Stimulated activated CD4-positive, alpha-beta T cell treated with anti-CD3 and anti-CD28 coated beads, Interleukin-2, amount 100 ng/mL, for 48 hours (primary cell): ENCODE data around the gene NOXA1.
"Not testable (repeated sequence)": the region's sequence is repeated elsewhere in the genome, so short reads cannot be mapped to it uniquely, and the experiment has no call there.

Source experiments
- DNase-seq, 2 donors: peaks; one replicate each; pipeline ENCODE4 v3.0.0-alpha.2; 2020

Gene NOXA1

GRCh38 chr9:137466389-137467085 lies 43.3 kb downstream of the NOXA1 start:
- not testable (repeated sequence) for DNase-seq

- no peak for DNase-seq
These were observed 44.0 kb downstream of the NOXA1 start for GRCh38 chr9:137467161-137467581.

- DNase-seq, result no peak
These were observed 44.7 kb downstream of the NOXA1 start for GRCh38 chr9:137467896-137468295.

- DNase-seq, result no peak
These were observed 47.6 kb downstream of the NOXA1 start for GRCh38 chr9:137470785-137471184.

GRCh38 chr9:137474271-137474670 lies 51.1 kb downstream of the NOXA1 start:
- DNase-seq, result no peak

GRCh38 chr9:137475666-137476065 lies 52.5 kb downstream of the NOXA1 start:
- no peak for DNase-seq

DNA sequence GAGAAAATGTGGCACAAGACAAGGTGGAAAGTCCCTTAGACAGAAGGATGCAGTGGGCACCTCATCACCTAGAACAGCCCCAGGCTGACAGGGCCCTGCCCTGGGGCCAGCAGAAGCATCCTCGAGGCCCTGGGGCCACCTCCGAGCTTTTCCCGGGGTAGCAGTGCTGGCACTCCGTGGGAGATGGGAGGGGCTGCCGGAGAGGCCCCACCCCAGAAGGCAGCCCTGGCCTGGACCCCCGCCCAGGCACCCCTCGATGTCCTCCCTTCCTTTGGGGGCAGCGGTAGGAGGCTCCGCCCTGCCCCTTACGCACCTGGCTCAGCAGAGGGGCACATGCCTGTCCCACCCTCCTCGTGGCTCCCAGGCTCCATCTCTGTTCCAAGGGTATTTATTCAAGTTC lies 53.7 kb downstream of the NOXA1 start:
- no peak for DNase-seq

DNA sequence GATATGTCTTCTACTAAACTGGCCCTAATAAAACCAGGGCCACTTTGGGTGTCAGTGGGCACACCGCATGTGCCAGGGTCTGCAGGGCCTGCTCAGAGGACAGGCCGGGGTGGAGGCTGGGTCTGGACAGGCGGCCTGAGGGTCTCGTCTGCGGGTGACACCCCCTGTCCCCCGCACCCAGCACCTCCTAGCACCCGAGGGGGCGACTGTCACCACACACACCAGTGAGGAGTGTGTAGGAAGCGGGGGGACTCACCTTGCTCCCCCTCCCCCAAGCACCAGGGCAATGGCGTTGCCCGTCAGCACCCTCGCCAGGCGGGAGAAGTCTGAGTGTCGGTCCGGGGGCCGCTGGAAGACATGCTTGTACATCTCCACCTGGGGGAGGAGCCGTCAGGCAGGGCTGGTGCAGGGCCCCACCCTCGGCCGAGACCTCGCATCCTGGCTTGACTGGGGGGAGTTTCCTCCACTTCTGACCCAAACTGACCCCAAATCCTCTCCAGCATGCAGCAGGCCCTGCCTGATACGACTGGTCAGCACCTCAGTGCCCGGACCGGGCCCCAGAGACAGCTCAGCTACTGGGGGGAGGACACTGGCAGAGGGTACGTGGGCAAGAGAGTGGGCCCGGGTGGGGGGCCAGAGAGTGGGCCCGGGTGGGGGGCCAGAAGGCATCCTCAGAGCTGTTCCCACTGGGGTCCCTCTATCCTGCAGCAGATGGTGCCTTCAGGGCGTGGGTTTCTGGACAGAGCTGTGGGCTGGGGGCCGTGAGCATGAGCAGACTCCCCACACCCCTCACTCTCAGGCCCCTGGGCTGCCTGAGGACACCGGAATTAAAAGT lies 54.8 kb downstream of the NOXA1 start:
- DNase-seq, result no peak

GRCh38 chr9:137478613-137478961 lies 55.4 kb downstream of the NOXA1 start:
- DNase-seq, result no peak

DNA sequence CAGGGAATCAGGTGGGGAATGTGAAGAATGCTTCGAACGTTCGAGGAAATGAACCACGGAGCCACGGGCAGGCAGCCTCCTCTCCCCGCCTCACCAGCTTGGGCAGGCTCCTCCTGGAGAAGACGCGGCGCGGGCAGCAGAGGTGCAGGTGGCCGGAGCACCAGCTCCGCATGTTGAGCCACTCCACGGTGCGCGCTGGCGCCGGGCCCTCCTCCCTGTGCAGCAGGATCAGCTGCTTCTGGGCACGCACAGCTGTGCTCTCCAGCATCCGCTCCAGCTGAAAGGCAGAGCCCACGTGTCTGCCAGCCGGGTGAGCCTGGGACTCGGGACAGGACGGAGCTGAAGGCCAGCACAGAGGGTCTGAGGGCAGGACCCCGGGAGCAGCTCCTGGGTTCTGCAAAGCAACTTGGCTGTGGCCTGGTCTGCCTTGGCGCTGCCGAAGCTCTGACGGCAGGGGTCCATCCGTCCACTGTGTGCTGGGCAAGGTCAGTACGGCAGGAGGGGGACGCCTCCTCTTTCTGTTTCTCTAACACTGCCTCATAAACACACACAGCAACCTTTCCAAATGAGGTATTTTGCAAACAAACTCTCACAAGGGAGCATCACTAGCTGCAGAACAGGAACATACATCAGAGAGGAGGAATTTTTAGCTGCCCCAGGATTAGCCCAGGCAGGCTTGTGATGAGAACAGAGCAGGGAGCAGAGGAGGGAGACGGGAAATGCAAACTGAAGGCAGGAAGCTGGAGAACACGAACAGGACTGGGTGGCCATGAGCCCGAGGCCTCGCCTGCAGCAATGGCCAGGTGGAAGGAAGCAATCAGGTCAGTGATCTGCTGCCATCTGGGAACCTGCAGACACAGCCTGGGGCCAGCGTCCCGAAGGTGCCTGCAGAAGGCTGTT lies 56.0 kb downstream of the NOXA1 start:
- no peak for DNase-seq

DNA sequence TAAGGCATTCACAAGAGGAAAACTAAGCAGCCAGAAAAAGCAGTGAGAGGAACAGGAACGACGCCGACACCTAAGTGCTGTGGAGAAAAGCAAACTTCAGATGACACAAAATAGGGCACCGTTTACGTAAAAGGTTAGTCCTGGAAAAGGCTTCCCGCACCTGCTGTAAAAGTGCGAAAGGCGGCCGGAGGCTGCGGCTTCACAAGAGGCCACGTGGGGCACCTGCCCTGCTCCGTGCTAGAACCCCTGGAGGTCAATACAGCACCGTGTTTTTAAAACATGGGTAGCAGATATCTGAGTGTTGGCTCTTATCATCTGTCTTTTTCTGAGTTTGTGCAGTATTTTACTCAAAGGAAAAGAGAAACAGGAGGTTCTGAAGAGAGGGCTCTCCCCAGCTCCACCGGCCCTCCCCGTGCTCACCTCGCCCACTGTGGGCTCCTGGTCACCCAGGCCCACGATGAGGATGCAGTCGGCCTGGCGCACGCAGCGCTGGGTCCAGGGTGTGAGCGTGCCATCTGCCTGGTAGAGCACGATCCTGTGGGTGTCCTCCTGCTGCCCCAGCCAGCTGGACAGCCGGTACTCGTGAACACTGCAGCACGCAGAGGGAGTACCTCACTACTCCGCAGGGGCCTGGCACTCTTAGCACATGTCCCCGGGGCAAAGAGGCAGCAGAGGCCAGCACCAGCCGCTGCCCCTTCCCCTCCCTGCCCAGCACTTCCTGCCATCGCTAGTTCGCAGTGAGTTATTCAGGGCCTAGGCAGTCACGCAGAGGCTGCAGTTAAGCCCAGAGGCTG lies 56.9 kb downstream of the NOXA1 start:
- no peak for DNase-seq

DNA sequence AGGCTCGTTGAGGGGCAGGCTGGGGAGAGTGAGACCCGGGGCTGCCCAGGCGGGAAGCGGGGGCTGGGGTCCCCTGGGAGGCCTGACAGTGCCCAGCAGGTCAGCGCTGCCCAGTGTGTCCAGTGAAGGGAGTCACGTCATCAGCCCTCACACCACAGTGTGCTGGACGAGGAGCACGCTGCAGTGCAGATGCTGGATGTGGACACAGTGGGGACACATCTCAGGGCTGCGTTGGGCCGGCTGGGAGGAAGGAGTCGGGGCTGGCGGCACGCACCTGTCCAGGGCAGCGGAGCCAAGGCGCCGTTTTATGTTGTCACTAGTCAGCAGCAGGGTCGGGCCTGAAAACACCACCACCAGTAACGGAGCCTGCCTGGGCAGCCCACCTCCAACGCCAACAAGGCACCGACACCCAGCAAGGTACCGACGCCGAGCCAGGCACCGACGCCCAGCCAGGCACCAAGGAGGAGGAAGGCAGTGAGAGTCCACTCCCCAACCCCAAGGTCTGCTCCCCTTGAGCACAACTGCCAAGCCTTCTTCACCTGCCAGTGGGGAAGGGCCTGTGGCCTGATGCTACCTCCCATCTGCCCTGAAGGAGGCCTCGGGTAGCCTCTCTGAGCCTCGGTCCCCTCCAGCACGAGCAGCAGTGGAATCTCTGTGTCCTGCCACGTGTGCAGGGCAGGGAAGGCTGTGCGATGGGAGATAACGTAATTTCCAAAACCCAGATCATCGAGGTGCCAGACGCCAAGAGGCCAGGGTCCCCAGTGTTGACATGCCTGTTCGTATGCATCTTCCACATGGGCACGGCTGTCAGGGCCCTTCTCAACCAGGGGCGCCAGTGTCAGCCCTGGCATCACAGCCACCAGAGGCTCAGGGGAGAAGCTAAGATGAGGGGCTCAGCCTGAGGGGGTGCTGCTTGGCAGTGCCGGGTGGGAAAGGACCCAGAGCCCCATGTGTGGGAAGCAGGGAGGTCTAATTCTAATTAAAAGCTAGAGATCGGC lies 57.8 kb downstream of the NOXA1 start:
- DNase-seq, result no peak

DNA sequence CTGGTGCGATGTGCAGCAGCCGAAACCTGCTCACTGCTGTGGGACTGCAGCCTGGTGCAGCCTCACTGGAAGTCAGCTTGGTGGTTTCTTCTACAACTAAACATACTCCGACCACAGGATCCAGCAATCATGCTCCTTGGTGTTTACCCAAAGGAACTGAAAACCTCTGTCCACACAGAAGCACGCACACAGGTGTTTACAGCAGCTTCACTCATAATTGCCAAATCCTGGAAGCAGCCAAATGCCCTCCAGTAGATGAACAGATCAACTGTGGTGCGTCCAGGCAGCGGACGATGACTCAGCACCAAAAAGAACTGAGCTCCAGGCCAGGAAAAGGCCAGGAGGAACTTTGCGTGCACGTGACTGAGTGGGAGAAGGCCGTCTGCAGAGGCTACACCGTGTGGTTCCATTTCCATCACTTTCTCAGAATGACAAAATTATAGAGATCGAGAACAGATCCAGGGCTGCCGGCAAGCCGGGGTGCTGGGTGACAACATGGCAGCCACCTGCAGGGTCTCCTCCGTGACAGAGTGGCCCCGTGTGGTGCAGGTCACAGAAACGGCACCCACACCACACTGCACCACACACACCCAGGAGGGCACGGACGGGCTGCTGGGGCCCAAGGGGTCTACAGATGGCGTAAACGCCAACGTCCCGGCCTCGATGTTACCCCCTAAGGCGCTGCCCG lies 59.0 kb downstream of the NOXA1 start:
- DNase-seq, result no peak
